Endodermal cell (in vitro differentiated cells): ENCODE results near the gene GRIA4. TPM values are rescaled to one million over a fixed set of nuclear protein-coding genes. Genes with fewer than 3 reads are reported as not detected.

Experiments
- DNase-seq: peaks from one replicate; pipeline ENCODE4 v3.0.0-alpha.2; 2017
- H3K27ac ChIP-seq: 2 replicates; pipeline ENCODE4 v1.5.1; 2013; ENCODE audit warnings: mild to moderate bottlenecking, low read depth, low read length, moderate library complexity
- H3K27me3 ChIP-seq: 2 replicates; pipeline ENCODE4 v1.6.1; 2013; ENCODE audit warnings: mild to moderate bottlenecking, low read length, moderate library complexity; ENCODE audit not compliant: insufficient read depth, control insufficient read depth, poor library complexity, severe bottlenecking
- H3K36me3 ChIP-seq: 2 replicates; pipeline ENCODE4 v1.7.0; 2013; ENCODE audit warnings: mild to moderate bottlenecking, low read length, moderate library complexity; ENCODE audit not compliant: control insufficient read depth, insufficient read depth
- H3K4me1 ChIP-seq: one replicate; pipeline ENCODE4 v1.7.0; 2013; ENCODE audit warnings: low read length; ENCODE audit not compliant: control insufficient read depth, insufficient read depth
- H3K4me3 ChIP-seq: 2 replicates; pipeline ENCODE4 v1.5.1; 2013; ENCODE audit warnings: mild to moderate bottlenecking, low read length, moderate library complexity
- H3K9ac ChIP-seq: 2 replicates; pipeline ENCODE4 v1.6.1; 2013; ENCODE audit warnings: mild to moderate bottlenecking, low read length, moderate library complexity; ENCODE audit not compliant: poor library complexity, severe bottlenecking; ENCODE audit errors: extremely low read depth
- H3K9me3 ChIP-seq: 2 replicates; pipeline ENCODE4 v1.6.1; 2013; ENCODE audit warnings: mild to moderate bottlenecking, low read length, moderate library complexity; ENCODE audit not compliant: control insufficient read depth
- H3K27ac Mint-ChIP-seq: 2 replicates; pipeline ENCODE4 v1.8.0; 2020; ENCODE audit warnings: mixed read lengths
- H3K27me3 Mint-ChIP-seq: 2 replicates; pipeline ENCODE4 v1.8.0; 2021; ENCODE audit warnings: mild to moderate bottlenecking, mixed read lengths; ENCODE audit not compliant: insufficient read depth
- H3K36me3 Mint-ChIP-seq: 2 replicates; pipeline ENCODE4 v1.8.0; 2020; ENCODE audit warnings: low read depth, mixed read lengths
- H3K4me1 Mint-ChIP-seq: 2 replicates; pipeline ENCODE4 v1.8.0; 2020; ENCODE audit warnings: mixed read lengths
- H3K4me3 Mint-ChIP-seq: 2 replicates; pipeline ENCODE4 v1.8.0; 2020; ENCODE audit warnings: mild to moderate bottlenecking, moderate library complexity, mixed read lengths
- H3K9me3 Mint-ChIP-seq: 2 replicates; pipeline ENCODE4 v1.8.0; 2020; ENCODE audit warnings: mild to moderate bottlenecking, mixed read lengths
- CTCF ChIP-seq: fragments of 200-600 bp; sonication (generic); conservative IDR thresholded peaks from 2 replicates; pipeline ENCODE4 v1.5.0; 2021; ENCODE audit warnings: antibody characterized with exemption, mild to moderate bottlenecking
- WGBS, 2 experiments: methylation state at CpG; one replicate each; pipeline versions ENCODE4 v1.1.5 to v1.1.7; 2013; ENCODE audit warnings: missing lambda C conversion rate in 2 of 2, mixed read lengths in 1 of 2; ENCODE audit not compliant: insufficient coverage in 1 of 2, insufficient read length in 1 of 2; 5-methylcytosine and 5-hydroxymethylcytosine counted together
- total RNA-seq, 2 donors: library from RNA; stranded (reverse); fragmentation: NEBNext Ultra II Directional in 1 of 2; extraction: Animal tissue kit (Norgen Biotek cat#: 25700) in 1 of 2; gene quantifications; 2 replicates in 1 of 2; 3 replicates in 1 of 2; pipeline ENCODE4 v1.2.1, GENCODE V29; 2021

Gene GRIA4
- total RNA-seq, 2 donors from 2014 or later = 0.18 to 0.37 TPM

GRCh38 chr11:105670811-105671210, 60.9 kb downstream of the GRIA4 start:
- Histone ChIP-seq H3K9ac (no peak overlapping the region), H3K4me1 (no peaks in the 10 kb centered on the region), H3K27ac (no peak overlapping the region), H3K27me3 (no peaks in the 10 kb centered on the region), H3K36me3 (no peaks in the 10 kb centered on the region), H3K4me3 (no peak overlapping the region), H3K9me3 (no peaks in the 10 kb centered on the region)
- Mint-ChIP-seq H3K9me3 (no peaks in the 10 kb centered on the region), H3K4me1 (no peaks in the 10 kb centered on the region), H3K4me3 (no peak overlapping the region), H3K36me3 (no peaks in the 10 kb centered on the region), H3K27ac (no peak overlapping the region), H3K27me3 (no peaks in the 10 kb centered on the region)
- DNase-seq = no peak
- no peak for TF ChIP-seq CTCF

GRCh38 chr11:105673089-105673488, 63.2 kb downstream of the GRIA4 start:
- no peaks in the 10 kb centered on the region for H3K9me3 ChIP-seq
- H3K4me3 Mint-ChIP-seq = no peak overlapping the region
- H3K36me3 Mint-ChIP-seq = no peaks in the 10 kb centered on the region
- H3K4me3 ChIP-seq = no peak overlapping the region
- no peaks in the 10 kb centered on the region for H3K36me3 ChIP-seq
- DNase-seq = peak; percentile 89
- no peaks in the 10 kb centered on the region for H3K4me1 ChIP-seq
- H3K9ac ChIP-seq = no peak overlapping the region
- no peak overlapping the region for H3K27ac ChIP-seq
- H3K27me3 ChIP-seq = no peaks in the 10 kb centered on the region
- 0% methylated on average over 2 of the region's 3 CpGs; no CpG with 5 or more reads in 1 of the 2 experiments for WGBS, 2 experiments
- H3K27ac Mint-ChIP-seq = no peak overlapping the region
- H3K27me3 Mint-ChIP-seq = no peaks in the 10 kb centered on the region
- no peaks in the 10 kb centered on the region for H3K9me3 Mint-ChIP-seq
- H3K4me1 Mint-ChIP-seq = no peaks in the 10 kb centered on the region
- TF ChIP-seq CTCF = no peak

- H3K27ac Mint-ChIP-seq = no peak overlapping the region
- H3K9ac ChIP-seq = no peak overlapping the region
- no peaks in the 10 kb centered on the region for H3K9me3 Mint-ChIP-seq
- no peaks in the 10 kb centered on the region for H3K9me3 ChIP-seq
- 83 to 94% methylated on average over 1 to 2 of the region's 2 CpGs for WGBS, 2 experiments
- H3K36me3 Mint-ChIP-seq = no peaks in the 10 kb centered on the region
- TF ChIP-seq CTCF = no peak
- H3K36me3 ChIP-seq = no peaks in the 10 kb centered on the region
- no peak overlapping the region for H3K4me3 ChIP-seq
- no peak overlapping the region for H3K4me3 Mint-ChIP-seq
- no peaks in the 10 kb centered on the region for H3K4me1 Mint-ChIP-seq
- no peaks in the 10 kb centered on the region for H3K27me3 Mint-ChIP-seq
- no peak for DNase-seq
- H3K27ac ChIP-seq = no peak overlapping the region
- H3K4me1 ChIP-seq = no peaks in the 10 kb centered on the region
- no peaks in the 10 kb centered on the region for H3K27me3 ChIP-seq
Observed at GRCh38 chr11:105689631-105690030, 79.8 kb downstream of the GRIA4 start.
